ENCODE measurements around the gene TPK1.
A peak's percentile ranks its signal among the peaks of the same experiment; 100 is the strongest.

The TPK1 gene

GRCh38 chr7:144787127-144787526 is 48.7 kb downstream of the TPK1 start:
- no peak for DNase-seq (ENCODE audit: low spot score)
- TF ChIP-seq, protein P1, sequence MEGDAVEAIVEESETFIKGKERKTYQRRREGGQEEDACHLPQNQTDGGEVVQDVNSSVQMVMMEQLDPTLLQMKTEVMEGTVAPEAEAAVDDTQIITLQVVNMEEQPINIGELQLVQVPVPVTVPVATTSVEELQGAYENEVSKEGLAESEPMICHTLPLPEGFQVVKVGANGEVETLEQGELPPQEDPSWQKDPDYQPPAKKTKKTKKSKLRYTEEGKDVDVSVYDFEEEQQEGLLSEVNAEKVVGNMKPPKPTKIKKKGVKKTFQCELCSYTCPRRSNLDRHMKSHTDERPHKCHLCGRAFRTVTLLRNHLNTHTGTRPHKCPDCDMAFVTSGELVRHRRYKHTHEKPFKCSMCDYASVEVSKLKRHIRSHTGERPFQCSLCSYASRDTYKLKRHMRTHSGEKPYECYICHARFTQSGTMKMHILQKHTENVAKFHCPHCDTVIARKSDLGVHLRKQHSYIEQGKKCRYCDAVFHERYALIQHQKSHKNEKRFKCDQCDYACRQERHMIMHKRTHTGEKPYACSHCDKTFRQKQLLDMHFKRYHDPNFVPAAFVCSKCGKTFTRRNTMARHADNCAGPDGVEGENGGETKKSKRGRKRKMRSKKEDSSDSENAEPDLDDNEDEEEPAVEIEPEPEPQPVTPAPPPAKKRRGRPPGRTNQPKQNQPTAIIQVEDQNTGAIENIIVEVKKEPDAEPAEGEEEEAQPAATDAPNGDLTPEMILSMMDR (IDR thresholded peaks at IDR 0.05), result peak; percentile 13
- no peak overlapping the region for H3K27ac ChIP-seq

GRCh38 chr7:144786522-144786921 is 49.3 kb downstream of the TPK1 start:
- H3K4me3 ChIP-seq, result no peak overlapping the region
- H3K27ac ChIP-seq, result no peak overlapping the region
- DNase-seq (ENCODE audit: low spot score), result no peak
- TF ChIP-seq, protein P1 (IDR thresholded peaks at IDR 0.05), result no peak

More at GRCh38 chr7:144787127-144787526, 48.7 kb downstream of the TPK1 start:
- H3K4me3 ChIP-seq, result no peak overlapping the region

DNA sequence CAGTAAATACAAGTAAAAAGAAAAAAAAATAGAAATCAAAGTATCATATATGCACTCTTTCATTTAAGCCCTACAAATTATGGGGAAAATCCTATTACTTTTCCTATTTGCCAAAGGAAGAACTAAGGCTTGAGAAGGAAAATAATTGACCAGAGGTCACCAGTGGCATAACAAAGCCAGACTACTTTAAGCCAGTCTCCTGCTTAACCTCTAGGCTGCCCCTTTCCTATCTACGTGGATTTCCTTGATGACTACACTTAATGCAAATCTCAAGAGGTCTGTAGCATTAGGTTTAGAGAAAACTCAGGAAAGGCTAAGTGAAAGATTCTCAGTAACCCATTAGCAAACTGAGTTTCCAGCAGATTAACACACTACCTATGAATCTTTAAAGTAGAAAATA is 49.8 kb downstream of the TPK1 start:
- TF ChIP-seq, protein P1 (IDR thresholded peaks at IDR 0.05), result no peak
- no peak overlapping the region for H3K27ac ChIP-seq
- H3K4me3 ChIP-seq, result no peak overlapping the region
- DNase-seq (ENCODE audit: low spot score), result no peak

- TF ChIP-seq, protein P1 (IDR thresholded peaks at IDR 0.05), result no peak
- H3K4me3 ChIP-seq, result no peak overlapping the region
- H3K27ac ChIP-seq, result no peak overlapping the region
- no peak for DNase-seq (ENCODE audit: low spot score)
Observed at GRCh38 chr7:144785521-144785920, 50.3 kb downstream of the TPK1 start.

- DNase-seq (ENCODE audit: low spot score), result no peak
- TF ChIP-seq, protein P1 (IDR thresholded peaks at IDR 0.05), result no peak
- H3K27ac ChIP-seq, result no peak overlapping the region
- no peak overlapping the region for H3K4me3 ChIP-seq
Observed at GRCh38 chr7:144784943-144785342, 50.9 kb downstream of the TPK1 start.

DNA sequence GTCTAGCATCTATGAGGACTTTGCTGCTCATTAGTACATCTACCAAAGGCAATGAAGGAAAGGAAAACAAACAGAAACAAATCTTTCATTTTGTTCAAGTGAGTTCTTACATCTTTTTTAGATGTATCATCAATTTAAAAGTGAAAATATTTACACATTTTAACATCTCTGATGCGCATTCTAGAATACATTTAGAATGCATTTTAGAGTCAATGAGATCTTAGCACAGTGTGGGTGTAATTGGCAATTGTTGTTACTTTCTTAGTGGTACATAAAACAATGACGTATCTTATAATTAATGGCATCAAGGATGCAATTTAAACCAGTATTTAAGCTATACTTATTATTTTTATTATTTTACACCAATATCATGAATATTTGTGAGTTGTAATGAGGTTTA is 51.4 kb downstream of the TPK1 start:
- TF ChIP-seq, protein P1 (IDR thresholded peaks at IDR 0.05), result no peak
- no peak for DNase-seq (ENCODE audit: low spot score)
- no peak overlapping the region for H3K4me3 ChIP-seq
- no peak overlapping the region for H3K27ac ChIP-seq

GRCh38 chr7:144782883-144783282 is 53.0 kb downstream of the TPK1 start:
- no peak overlapping the region for H3K4me3 ChIP-seq
- TF ChIP-seq, protein P1 (IDR thresholded peaks at IDR 0.05), result no peak
- no peak overlapping the region for H3K27ac ChIP-seq
- DNase-seq (ENCODE audit: low spot score), result no peak

All from coronary artery (tissue), 2 donors.